Fibroblast of mammary gland (primary cell): ENCODE measurements around the gene ZGPAT.

ENCODE experiments used
- DNase-seq: peaks from one replicate; pipeline ENCODE4 v3.0.0-alpha.2; 2010; ENCODE audit warnings: low read depth
- H3K4me3 ChIP-seq: 2 replicates; pipeline ENCODE4 v1.5.1; 2011; ENCODE audit warnings: low read depth, mild to moderate bottlenecking, low read length, moderate library complexity; ENCODE audit not compliant: control insufficient read depth
- TF ChIP-seq, protein P1 (sequence below): conservative IDR thresholded peaks from 2 replicates; pipeline ENCODE4 v1.5.1; 2011; ENCODE audit warnings: low read depth, low read length, inconsistent platforms; ENCODE audit not compliant: control insufficient read depth, insufficient read depth

The ZGPAT gene

DNA sequence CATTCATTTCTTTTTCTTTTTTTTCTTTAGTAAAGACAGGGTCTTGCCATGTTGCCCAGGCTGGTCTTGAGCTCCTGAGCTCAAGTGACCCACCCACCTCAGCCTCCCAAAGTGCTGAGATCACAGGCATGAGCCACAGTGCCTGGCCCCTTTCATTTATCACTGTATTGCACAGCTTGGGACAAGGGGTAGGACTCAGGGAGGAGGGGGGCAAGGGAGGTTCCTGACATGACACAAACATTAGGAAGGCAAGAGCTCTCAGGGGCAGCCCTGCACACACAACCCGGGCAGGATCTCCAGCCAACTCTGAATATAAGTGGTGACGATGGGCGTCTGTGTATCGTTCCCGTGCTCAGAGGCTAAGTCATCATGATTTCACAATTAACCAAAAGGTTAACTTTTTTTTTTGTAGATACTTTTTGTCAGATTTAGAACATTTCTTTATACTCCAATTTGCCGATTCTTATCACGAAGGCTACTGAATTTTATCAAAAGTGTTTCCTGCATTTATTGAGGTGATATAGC, 51.6 kb downstream of the ZGPAT start:
- no peak overlapping the region for H3K4me3 ChIP-seq

DNA sequence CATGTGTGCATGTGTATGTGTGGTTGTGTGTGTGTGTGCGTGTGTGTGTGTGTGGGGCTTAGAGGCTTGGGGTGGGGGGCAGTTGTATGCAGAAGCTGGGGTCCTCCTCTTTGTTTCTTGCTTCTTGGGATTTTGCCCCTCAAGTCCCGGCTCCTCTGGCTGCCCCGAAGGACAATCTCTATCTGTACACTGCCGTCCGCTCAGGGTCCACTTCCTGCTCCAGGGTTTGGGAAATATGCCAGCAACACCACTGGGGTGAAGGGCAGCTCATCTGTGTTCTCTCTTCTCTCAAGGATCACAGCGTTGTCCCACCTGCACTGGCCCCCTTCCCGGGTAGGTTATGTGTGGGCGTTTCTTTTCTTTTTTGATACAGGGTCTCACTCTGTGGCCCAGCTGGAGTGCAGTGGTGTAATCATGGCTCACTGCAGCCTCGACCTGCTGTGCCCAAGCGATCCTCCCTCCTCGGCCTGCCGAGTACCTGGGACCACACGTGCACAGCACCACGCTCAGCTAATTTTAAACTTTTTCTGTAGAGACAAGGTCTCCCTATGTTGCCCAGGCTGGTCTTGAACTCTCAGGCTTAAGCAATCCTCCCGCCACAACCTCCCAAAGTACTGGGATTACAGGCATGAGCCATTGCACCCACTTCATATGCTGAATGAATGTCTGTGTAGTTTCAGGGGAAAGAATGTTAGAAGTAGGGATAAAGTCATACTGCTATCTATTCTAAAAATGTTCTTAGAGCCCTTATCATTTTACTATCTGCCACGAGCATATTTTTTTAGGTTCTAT, 57.4 kb downstream of the ZGPAT start:
- TF ChIP-seq, protein P1, sequence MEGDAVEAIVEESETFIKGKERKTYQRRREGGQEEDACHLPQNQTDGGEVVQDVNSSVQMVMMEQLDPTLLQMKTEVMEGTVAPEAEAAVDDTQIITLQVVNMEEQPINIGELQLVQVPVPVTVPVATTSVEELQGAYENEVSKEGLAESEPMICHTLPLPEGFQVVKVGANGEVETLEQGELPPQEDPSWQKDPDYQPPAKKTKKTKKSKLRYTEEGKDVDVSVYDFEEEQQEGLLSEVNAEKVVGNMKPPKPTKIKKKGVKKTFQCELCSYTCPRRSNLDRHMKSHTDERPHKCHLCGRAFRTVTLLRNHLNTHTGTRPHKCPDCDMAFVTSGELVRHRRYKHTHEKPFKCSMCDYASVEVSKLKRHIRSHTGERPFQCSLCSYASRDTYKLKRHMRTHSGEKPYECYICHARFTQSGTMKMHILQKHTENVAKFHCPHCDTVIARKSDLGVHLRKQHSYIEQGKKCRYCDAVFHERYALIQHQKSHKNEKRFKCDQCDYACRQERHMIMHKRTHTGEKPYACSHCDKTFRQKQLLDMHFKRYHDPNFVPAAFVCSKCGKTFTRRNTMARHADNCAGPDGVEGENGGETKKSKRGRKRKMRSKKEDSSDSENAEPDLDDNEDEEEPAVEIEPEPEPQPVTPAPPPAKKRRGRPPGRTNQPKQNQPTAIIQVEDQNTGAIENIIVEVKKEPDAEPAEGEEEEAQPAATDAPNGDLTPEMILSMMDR, result no peak
- no peak for DNase-seq
- no peak overlapping the region for H3K4me3 ChIP-seq

More for the DNA sequence above, 51.6 kb downstream of the ZGPAT start:
- peak; percentile 52 for DNase-seq
- TF ChIP-seq, protein P1, result no peak

DNA sequence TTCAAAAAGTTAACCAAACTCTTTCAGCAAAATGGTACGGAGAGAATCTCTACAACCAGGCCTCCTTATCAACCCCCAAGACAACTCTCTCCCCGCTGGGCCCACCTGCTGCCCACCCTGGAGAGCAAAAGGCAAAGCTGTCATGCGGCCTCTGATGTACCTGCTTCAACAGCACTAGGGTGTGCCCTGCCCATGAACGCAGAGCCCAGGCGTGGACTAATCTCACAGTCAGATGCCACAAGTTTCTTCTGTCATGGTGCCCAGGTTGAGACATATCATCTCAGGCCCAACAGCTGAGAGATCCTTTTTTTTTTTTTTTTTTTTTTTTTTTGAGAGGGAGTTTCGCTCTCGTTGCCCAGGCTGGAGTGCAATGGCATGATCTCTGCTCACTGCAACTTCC, 58.1 kb downstream of the ZGPAT start:
- no peak overlapping the region for H3K4me3 ChIP-seq
- no peak for DNase-seq
- TF ChIP-seq, protein P1, result no peak

DNA sequence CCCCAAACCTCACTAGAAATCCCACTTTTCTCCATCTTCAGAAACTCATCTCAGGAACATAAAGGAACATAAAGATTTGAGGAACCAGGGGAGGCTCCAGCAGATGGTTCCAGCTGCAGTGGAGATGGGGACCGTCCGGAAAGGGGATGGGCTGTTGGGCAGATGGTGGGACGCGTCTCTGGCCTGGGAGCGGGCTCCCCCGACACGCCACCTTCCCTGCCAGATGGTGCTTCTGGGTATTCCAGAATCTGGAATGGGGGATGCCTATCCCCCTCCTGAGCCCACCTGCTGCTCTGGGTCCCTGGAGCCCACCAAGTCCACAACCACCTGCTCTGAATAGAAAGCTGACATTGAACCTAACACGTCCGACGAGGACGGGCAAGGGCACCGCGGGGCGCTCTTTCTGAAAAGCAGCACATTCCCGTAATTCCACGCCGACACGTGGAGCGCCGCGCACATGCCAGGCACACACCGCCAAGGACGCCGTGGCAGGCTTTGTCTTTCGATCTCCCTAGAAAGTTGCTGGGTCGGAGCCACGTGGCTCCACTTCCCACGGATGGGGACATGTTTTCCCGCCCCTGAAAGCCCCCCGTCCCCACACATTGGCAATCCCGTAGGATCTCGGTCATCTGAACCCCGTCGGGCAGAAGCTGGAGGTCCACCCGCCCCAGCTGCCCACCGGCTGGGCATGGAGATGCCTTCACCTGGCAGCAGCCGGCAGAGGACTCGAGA, 59.0 kb downstream of the ZGPAT start:
- no peak overlapping the region for H3K4me3 ChIP-seq
- TF ChIP-seq, protein P1, result no peak
- no peak for DNase-seq

DNA sequence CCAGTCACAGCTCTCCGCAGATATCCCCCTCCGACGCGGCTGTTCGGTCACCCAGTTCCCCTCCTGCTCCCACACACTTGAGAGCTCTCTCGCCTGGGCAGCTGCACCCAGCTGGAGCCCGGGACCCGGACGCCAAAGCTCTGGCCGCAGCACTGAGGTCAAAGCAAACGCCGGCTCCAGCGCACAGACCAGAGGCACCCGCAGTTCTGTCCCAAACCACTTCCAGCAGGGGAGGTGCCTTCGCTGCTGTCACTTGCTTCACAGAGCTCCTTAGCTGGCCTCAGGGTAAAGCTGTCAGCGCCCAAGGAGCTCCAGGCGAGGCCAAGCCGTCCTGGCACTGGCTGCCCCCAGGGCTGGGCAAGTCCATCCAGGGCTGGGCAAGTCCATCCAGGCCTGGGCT, 59.6 kb downstream of the ZGPAT start:
- DNase-seq, result no peak
- TF ChIP-seq, protein P1, result no peak
- no peak overlapping the region for H3K4me3 ChIP-seq

DNA sequence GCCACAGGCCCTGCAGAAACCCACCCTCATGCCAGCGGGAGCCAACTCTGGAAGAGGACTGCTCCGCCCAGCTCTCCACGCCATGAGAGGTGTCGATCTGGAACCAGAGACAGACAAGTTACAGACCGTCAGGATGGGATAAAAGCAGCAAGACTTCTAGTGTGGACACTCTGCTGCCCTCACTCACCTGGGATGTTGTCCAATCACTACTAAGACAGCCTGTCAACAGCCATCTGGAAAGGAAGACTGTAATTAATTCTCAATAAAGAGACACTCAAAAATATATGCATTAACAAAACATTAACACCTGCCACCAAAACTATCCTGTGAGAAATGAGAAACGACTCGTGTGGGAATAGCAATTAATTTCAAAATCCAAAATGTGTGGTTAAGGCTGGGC, 60.0 kb downstream of the ZGPAT start:
- DNase-seq, result no peak
- no peak overlapping the region for H3K4me3 ChIP-seq
- TF ChIP-seq, protein P1, result no peak
